Measurements from ENCODE around the gene TSC2. TPM values are rescaled to one million over a fixed set of nuclear protein-coding genes. Genes with fewer than 3 reads are reported as not detected.

TSC2 gene
- total and polyA plus RNA-seq, 2 donors (not counting 3 experiments of a cell fraction or from before 2014, with no cell fraction given): 87.9 to 144 TPM

DNA sequence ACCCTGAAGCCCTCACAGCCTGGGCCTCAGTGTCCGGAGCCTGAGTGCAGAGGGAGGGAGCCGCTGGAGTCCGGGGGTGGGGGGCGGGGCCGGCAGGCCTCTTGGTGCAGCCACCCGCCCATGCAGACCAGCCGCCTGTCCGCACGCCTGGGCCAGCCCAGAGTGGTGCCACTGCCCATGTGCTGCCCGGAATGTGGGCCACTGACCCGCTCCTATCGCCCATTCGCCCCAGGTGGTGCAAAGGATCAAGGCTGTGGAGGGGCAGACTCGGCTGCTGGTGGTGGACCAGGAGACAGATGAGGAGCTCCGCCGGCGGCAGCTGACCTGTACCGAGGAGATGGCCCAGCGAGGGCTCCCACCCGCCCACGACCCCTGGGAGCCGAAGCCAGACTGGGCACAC, 18.4 kb upstream of the TSC2 start:
- POLR2A ChIA-PET: no interaction called here

More for the DNA sequence above, 18.4 kb upstream of the TSC2 start:
- DNase-seq (ENCODE audit: low read depth, low spot score): no peak
- TF ChIP-seq POLR2AphosphoS5 (IDR thresholded peaks at IDR 0.05; ENCODE audit: insufficient read depth, low read depth, low read length): no peak
- no peak for TF ChIP-seq GATA2 (IDR thresholded peaks at IDR 0.05; ENCODE audit: insufficient read depth, insufficient read length, low read depth, low read length)
- TF ChIP-seq, protein P1, sequence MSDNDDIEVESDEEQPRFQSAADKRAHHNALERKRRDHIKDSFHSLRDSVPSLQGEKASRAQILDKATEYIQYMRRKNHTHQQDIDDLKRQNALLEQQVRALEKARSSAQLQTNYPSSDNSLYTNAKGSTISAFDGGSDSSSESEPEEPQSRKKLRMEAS (IDR thresholded peaks at IDR 0.05; ENCODE audit: insufficient read depth, insufficient read length): no peak
- TF ChIP-seq EZH2 (IDR thresholded peaks at IDR 0.05; ENCODE audit: borderline replicate concordance, low read depth, low read length, severe bottlenecking): no peak
- TF ChIP-seq, protein P2, sequence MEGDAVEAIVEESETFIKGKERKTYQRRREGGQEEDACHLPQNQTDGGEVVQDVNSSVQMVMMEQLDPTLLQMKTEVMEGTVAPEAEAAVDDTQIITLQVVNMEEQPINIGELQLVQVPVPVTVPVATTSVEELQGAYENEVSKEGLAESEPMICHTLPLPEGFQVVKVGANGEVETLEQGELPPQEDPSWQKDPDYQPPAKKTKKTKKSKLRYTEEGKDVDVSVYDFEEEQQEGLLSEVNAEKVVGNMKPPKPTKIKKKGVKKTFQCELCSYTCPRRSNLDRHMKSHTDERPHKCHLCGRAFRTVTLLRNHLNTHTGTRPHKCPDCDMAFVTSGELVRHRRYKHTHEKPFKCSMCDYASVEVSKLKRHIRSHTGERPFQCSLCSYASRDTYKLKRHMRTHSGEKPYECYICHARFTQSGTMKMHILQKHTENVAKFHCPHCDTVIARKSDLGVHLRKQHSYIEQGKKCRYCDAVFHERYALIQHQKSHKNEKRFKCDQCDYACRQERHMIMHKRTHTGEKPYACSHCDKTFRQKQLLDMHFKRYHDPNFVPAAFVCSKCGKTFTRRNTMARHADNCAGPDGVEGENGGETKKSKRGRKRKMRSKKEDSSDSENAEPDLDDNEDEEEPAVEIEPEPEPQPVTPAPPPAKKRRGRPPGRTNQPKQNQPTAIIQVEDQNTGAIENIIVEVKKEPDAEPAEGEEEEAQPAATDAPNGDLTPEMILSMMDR (IDR thresholded peaks at IDR 0.05; ENCODE audit: extremely low read depth in 1 of 2, insufficient read depth in 1 of 2, low read depth in 1 of 2, low read length in 2 of 2): no peak
- no peak for TF ChIP-seq MYC (IDR thresholded peaks at IDR 0.05; ENCODE audit: low read depth, low read length)
- no peak for TF ChIP-seq JUN (IDR thresholded peaks at IDR 0.05; ENCODE audit: borderline replicate concordance, insufficient read depth, insufficient read length, low read depth)
- no peak for TF ChIP-seq FOS (IDR thresholded peaks at IDR 0.05; ENCODE audit: borderline replicate concordance, insufficient read depth, low read length)
- no peak for TF ChIP-seq POLR2A (IDR thresholded peaks at IDR 0.05; ENCODE audit: low read depth, low read length)
- Histone ChIP-seq H3K4me1 (ENCODE audit: control insufficient read depth, extremely low read depth, insufficient read depth, low read length) (peaks cover 42% of the 10 kb centered on the region), H4K20me1 (replicated peaks; ENCODE audit: control insufficient read depth, extremely low read depth, insufficient read depth, low read length) (no peaks in the 10 kb centered on the region), H3K27me3 (ENCODE audit: control insufficient read depth in 2 of 2, insufficient read depth in 2 of 2, low read length in 2 of 2) (no peaks in the 10 kb centered on the region), H3K9me1 (replicated peaks; ENCODE audit: control insufficient read depth, extremely low read depth, insufficient read depth, low read length) (no peaks in the 10 kb centered on the region), H3K79me2 (ENCODE audit: control insufficient read depth, insufficient read depth, low read length) (peaks cover 19% of the 10 kb centered on the region), H3K9me3 (replicated peaks; ENCODE audit: control insufficient read depth, insufficient read depth, low read length) (no peaks in the 10 kb centered on the region), H3K36me3 (ENCODE audit: control insufficient read depth in 2 of 2, extremely low read depth in 1 of 2, insufficient read depth in 2 of 2, low read length in 2 of 2) (no peaks in the 10 kb centered on the region), H2AFZ (ENCODE audit: low read depth, low read length) (no peak overlapping the region), H3K9ac (replicated peaks; ENCODE audit: extremely low read depth, insufficient read depth, low read length) (no peak overlapping the region), H3K4me3 (replicated peaks in 1 of 3; ENCODE audit: insufficient read depth in 1 of 3, low read depth in 1 of 3, low read length in 3 of 3) (no peak overlapping the region), H3K27ac (ENCODE audit: insufficient read depth, low read depth, low read length) (no peak overlapping the region), H3K4me2 (ENCODE audit: insufficient read depth, low read length) (no peak overlapping the region)
- dilution Hi-C loops (cut with MboI; ENCODE audit: extremely low pct_ligation_motif_present, low sequenced_read_pairs): loop anchor here (25.0 kb wide), 1 partner anchor 133 kb away; the partner anchor contains the start of gene TRAF7
- no TSS peak for BruUV-seq (replicated peaks)
- CTCF ChIA-PET: no interaction called here
- no peak for FAIRE-seq
- intact Hi-C loops (cut with micrococcal nuclease): no loop called here

Measured in endothelial cell of umbilical vein (primary cell).